ENCODE results near the gene COLEC12.

- TF ChIP-seq, protein P1, sequence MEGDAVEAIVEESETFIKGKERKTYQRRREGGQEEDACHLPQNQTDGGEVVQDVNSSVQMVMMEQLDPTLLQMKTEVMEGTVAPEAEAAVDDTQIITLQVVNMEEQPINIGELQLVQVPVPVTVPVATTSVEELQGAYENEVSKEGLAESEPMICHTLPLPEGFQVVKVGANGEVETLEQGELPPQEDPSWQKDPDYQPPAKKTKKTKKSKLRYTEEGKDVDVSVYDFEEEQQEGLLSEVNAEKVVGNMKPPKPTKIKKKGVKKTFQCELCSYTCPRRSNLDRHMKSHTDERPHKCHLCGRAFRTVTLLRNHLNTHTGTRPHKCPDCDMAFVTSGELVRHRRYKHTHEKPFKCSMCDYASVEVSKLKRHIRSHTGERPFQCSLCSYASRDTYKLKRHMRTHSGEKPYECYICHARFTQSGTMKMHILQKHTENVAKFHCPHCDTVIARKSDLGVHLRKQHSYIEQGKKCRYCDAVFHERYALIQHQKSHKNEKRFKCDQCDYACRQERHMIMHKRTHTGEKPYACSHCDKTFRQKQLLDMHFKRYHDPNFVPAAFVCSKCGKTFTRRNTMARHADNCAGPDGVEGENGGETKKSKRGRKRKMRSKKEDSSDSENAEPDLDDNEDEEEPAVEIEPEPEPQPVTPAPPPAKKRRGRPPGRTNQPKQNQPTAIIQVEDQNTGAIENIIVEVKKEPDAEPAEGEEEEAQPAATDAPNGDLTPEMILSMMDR (IDR thresholded peaks at IDR 0.05; ENCODE audit: insufficient read depth, low read length, poor library complexity, severe bottlenecking), result no peak
- TF ChIP-seq EZH2phosphoT487 (conservative IDR thresholded peaks at IDR 0.05; ENCODE audit: low read length), result no peak
These were observed 44.0 kb downstream of the COLEC12 start for GRCh38 chr18:456361-457139.
